HG02798 (cell line): Measurements from ENCODE around the gene COBL.

Experiments
- ATAC-seq: cut with Tn5 transposase; IDR thresholded peaks from one replicate; pipeline ENCODE4 v1.9.1; 2021; ENCODE audit warnings: mild to moderate bottlenecking; ENCODE audit not compliant: unreplicated experiment, poor library complexity

The COBL gene

GRCh38 chr7:51308696-51309095 lies 7.9 kb downstream of the COBL start:
- no peak for ATAC-seq

- no peak for ATAC-seq
Measured at GRCh38 chr7:51308265-51308664, 8.3 kb downstream of the COBL start.

- no peak for ATAC-seq
Measured at GRCh38 chr7:51307651-51308210, 8.9 kb downstream of the COBL start.

GRCh38 chr7:51306761-51307160 lies 9.8 kb downstream of the COBL start:
- no peak for ATAC-seq

GRCh38 chr7:51304729-51305128 lies 11.9 kb downstream of the COBL start:
- ATAC-seq = no peak

GRCh38 chr7:51303142-51303525 lies 13.5 kb downstream of the COBL start:
- ATAC-seq = no peak

GRCh38 chr7:51301806-51302205 lies 14.8 kb downstream of the COBL start:
- ATAC-seq = no peak

- no peak for ATAC-seq
Measured at GRCh38 chr7:51300762-51301674, 15.6 kb downstream of the COBL start.

GRCh38 chr7:51299391-51300133 lies 17.0 kb downstream of the COBL start:
- no peak for ATAC-seq

- no peak for ATAC-seq
Measured at GRCh38 chr7:51298912-51299311, 17.7 kb downstream of the COBL start.

- no peak for ATAC-seq
Measured at GRCh38 chr7:51297986-51298385, 18.6 kb downstream of the COBL start.

- no peak for ATAC-seq
Measured at GRCh38 chr7:51295440-51296245, 21.0 kb downstream of the COBL start.

- ATAC-seq = no peak
Measured at GRCh38 chr7:51292596-51292995, 24.0 kb downstream of the COBL start.

- ATAC-seq = no peak
Measured at GRCh38 chr7:51290702-51291540, 25.7 kb downstream of the COBL start.

- ATAC-seq = no peak
Measured at GRCh38 chr7:51290304-51290637, 26.3 kb downstream of the COBL start.

- ATAC-seq = no peak
Measured at GRCh38 chr7:51289623-51290303, 26.8 kb downstream of the COBL start.

- no peak for ATAC-seq
Measured at GRCh38 chr7:51288896-51289622, 27.6 kb downstream of the COBL start.

- no peak for ATAC-seq
Measured at GRCh38 chr7:51286401-51286800, 30.2 kb downstream of the COBL start.
